Colonic mucosa (tissue), 4 donors: ENCODE data around the gene LMBR1. TPM values are rescaled to one million over a fixed set of nuclear protein-coding genes. Genes with fewer than 3 reads are reported as not detected.

ENCODE experiments used
- DNase-seq: peaks from one replicate; pipeline ENCODE4 v3.0.0-alpha.2; 2020
- H3K27ac ChIP-seq: fragments of 200-600 bp; one replicate; pipeline ENCODE4 v1.8.0; 2021
- H3K27me3 ChIP-seq: fragments of 200-600 bp; one replicate; pipeline ENCODE4 v1.8.0; 2021
- H3K36me3 ChIP-seq: fragments of 200-600 bp; one replicate; pipeline ENCODE4 v1.8.0; 2021
- H3K4me1 ChIP-seq: fragments of 200-600 bp; one replicate; pipeline ENCODE4 v1.8.0; 2021; ENCODE audit warnings: mild to moderate bottlenecking
- H3K4me3 ChIP-seq: fragments of 200-600 bp; one replicate; pipeline ENCODE4 v1.8.0; 2021
- H3K9ac ChIP-seq, 2 donors: one replicate each; pipeline ENCODE4 v1.7.0; 2013; ENCODE audit warnings: control low read depth in 2 of 2, low read depth in 2 of 2, low read length in 2 of 2
- H3K9me3 ChIP-seq: fragments of 200-600 bp; one replicate; pipeline ENCODE4 v1.8.0; 2021
- intact Hi-C: fragments of 100-400 bp; cut with DNase I; formaldehyde crosslinking; loops from one replicate; pipeline ENCODE4 v1.14.1; 2022
- total RNA-seq, 2 donors: library from RNA; stranded (reverse); fragmentation: NEBNext Ultra II Directional in 1 of 2; extraction: Animal tissue kit (Norgen Biotek cat#: 25700) in 1 of 2; gene quantifications; one replicate each; pipeline ENCODE4 v1.2.1, GENCODE V29; 2021
- TF ChIP-seq, protein P1 (sequence below): fragments of 200-600 bp; IDR thresholded peaks from one replicate; pipeline ENCODE4 v1.8.0; 2022; ENCODE audit warnings: antibody characterized with exemption, mild to moderate bottlenecking
- donor health status: healthy.
- donor health status: DM: no; HTN: no; CAD: no.
- donor health status: DM: no; HTN: no; CAD: no.

The LMBR1 gene
- total RNA-seq, 2 donors from 2014 or later: 41.4 to 42.0 TPM

GRCh38 chr7:156691764-156692163, 201.2 kb downstream of the LMBR1 start:
- Histone ChIP-seq H3K4me1 (no peaks in the 10 kb centered on the region), H3K36me3 (no peaks in the 10 kb centered on the region), H3K27ac (no peak overlapping the region), H3K9ac (no peak overlapping the region), H3K9me3 (no peaks in the 10 kb centered on the region), H3K4me3 (no peak overlapping the region), H3K27me3 (no peaks in the 10 kb centered on the region)
- DNase-seq: no peak
- intact Hi-C loops: no loop called here
- TF ChIP-seq, protein P1, sequence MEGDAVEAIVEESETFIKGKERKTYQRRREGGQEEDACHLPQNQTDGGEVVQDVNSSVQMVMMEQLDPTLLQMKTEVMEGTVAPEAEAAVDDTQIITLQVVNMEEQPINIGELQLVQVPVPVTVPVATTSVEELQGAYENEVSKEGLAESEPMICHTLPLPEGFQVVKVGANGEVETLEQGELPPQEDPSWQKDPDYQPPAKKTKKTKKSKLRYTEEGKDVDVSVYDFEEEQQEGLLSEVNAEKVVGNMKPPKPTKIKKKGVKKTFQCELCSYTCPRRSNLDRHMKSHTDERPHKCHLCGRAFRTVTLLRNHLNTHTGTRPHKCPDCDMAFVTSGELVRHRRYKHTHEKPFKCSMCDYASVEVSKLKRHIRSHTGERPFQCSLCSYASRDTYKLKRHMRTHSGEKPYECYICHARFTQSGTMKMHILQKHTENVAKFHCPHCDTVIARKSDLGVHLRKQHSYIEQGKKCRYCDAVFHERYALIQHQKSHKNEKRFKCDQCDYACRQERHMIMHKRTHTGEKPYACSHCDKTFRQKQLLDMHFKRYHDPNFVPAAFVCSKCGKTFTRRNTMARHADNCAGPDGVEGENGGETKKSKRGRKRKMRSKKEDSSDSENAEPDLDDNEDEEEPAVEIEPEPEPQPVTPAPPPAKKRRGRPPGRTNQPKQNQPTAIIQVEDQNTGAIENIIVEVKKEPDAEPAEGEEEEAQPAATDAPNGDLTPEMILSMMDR: no peak

DNA sequence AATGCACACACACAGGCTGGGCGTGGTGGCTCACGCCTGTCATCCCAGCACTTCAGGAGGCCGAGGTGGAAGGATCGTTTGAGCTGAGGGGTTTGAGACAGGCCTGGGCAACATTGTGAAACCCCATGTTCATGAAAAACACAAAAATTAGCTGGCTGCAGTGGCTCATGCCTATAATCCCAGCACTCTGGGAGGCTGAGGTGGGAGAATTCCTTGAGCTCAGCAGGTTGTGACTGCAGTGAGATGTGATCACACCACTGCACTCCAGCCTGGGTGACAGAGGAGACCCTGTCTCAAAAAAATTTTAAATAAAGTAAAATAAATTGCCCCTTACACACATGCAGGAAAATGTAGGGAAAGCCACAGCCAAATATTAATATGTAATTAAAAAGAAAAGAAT, 208.3 kb downstream of the LMBR1 start:
- TF ChIP-seq, protein P1: no peak
- H3K4me1 ChIP-seq: no peaks in the 10 kb centered on the region
- no peak overlapping the region for H3K9ac ChIP-seq
- H3K4me3 ChIP-seq: no peak overlapping the region
- intact Hi-C loops: no loop called here
- H3K27ac ChIP-seq: no peak overlapping the region
- H3K36me3 ChIP-seq: no peaks in the 10 kb centered on the region
- DNase-seq: no peak
- H3K27me3 ChIP-seq: no peaks in the 10 kb centered on the region
- no peaks in the 10 kb centered on the region for H3K9me3 ChIP-seq

DNA sequence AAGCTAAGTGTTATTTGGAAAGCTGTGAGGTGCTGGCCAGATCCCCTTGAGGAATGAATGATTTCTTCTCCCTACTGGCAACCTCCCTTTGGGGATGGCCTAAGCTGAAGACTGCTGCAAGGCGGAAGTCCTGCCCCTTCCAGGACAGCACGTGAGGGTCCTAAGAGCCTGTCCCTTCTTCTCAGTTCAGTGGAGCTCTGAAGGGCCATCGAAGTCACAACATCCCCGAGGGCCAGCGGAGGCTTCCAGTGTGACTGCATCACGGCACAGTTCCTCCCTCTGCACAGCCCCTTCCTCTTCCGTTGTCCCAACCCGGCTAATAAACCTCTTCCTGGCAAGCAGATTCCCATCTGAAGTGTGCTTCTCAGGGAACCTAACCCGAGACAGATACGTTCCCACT, 208.7 kb downstream of the LMBR1 start:
- intact Hi-C loops: no loop called here
- Histone ChIP-seq H3K4me1 (no peaks in the 10 kb centered on the region), H3K36me3 (no peaks in the 10 kb centered on the region), H3K27me3 (no peaks in the 10 kb centered on the region), H3K9me3 (no peaks in the 10 kb centered on the region), H3K27ac (no peak overlapping the region), H3K9ac (no peak overlapping the region), H3K4me3 (no peak overlapping the region)
- no peak for DNase-seq
- TF ChIP-seq, protein P1: no peak

- intact Hi-C loops: no loop called here
- TF ChIP-seq, protein P1: no peak
- H3K36me3 ChIP-seq: no peaks in the 10 kb centered on the region
- no peaks in the 10 kb centered on the region for H3K27me3 ChIP-seq
- no peaks in the 10 kb centered on the region for H3K4me1 ChIP-seq
- DNase-seq: no peak
- H3K27ac ChIP-seq: no peak overlapping the region
- H3K9me3 ChIP-seq: no peaks in the 10 kb centered on the region
- H3K4me3 ChIP-seq: no peak overlapping the region
- H3K9ac ChIP-seq: no peak overlapping the region
These were observed 210.1 kb downstream of the LMBR1 start for GRCh38 chr7:156682928-156683327.

- no peaks in the 10 kb centered on the region for H3K27me3 ChIP-seq
- H3K27ac ChIP-seq: no peak overlapping the region
- intact Hi-C loops: no loop called here
- H3K9ac ChIP-seq: no peak overlapping the region
- DNase-seq: no peak
- TF ChIP-seq, protein P1: no peak
- no peaks in the 10 kb centered on the region for H3K4me1 ChIP-seq
- no peaks in the 10 kb centered on the region for H3K9me3 ChIP-seq
- H3K4me3 ChIP-seq: no peak overlapping the region
- no peaks in the 10 kb centered on the region for H3K36me3 ChIP-seq
These were observed 212.7 kb downstream of the LMBR1 start for GRCh38 chr7:156680281-156680680.
